GM21529 (cell line): Measurements from ENCODE around the gene SLC12A7.
"Not testable (repeated sequence)": the region's sequence is repeated elsewhere in the genome, so short reads cannot be mapped to it uniquely, and the experiment has no call there.

Experiments used
- ATAC-seq: cut with Tn5 transposase; IDR thresholded peaks from one replicate; pipeline ENCODE4 v1.9.1; 2021; ENCODE audit not compliant: unreplicated experiment

Gene SLC12A7

DNA sequence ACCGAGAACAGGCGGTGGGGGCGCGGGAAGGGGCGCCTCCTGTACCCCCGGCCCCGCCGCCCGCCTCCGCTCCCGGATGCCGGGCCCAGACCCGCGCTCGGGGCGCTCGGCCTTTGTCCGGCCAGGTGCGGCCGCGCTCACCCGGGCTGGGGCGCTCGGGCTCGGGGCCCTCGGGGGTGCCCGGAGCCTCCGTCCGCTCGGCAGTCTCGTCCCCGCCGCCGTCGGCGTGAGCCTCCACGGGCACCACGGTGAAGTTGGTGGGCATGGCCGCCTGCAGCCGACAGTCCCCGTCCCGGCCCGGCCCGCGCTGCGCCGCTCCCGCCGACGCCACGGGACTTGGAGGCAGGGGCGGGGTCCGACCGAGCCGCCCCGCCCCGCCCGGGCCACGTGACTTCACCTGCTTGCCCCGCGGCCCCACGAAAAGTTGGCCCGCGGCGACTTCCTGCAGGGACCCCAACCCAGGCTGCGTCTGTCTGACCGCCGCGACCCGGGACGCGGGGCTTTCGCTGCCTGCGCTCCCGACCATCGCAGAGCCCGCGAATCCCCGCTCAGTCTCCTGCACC, at the start of gene SLC12A7:
Gene SLC12A7, minus strand, starts transcription at position 337 of the 563 bp plus-strand sequence. Its CDS starts 72 bp downstream, at position 265.
- ATAC-seq = peak; percentile 80

DNA sequence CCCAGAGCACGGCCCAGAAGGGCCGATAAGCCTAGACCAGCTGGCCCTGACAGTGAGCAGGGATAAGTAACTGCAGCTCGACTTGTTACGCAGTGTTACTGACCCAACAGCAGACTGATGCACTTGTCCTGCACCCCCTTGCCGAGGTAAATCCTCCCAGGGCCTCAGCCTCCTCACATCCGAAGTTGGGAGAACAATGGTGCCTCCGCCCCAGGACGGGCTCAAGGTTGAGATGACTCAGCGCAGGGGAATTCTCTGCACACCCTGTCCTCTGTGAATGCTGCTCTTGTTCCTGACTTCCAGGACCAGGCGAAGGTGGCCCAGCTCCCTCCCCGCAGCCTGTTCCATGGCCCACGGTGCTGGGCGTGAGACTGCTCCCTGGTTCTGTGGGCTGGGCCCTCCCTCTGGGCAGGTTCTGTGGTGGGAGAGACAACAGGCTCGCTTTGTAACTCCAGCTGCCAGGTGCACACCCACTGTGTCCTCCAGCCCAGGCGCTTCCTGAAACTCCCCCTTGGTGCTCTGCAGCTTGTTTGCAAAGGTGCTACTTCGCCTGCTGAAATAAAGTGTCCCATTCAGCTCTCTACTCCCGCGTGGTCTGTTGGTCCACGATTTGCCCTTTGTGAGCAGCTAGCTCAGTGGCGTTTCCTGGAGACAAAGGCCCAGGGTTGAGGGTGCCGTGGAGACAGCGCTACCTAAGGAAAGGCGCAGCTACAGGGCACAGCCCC, 49.4 kb upstream of the SLC12A7 start:
- ATAC-seq = no peak

DNA sequence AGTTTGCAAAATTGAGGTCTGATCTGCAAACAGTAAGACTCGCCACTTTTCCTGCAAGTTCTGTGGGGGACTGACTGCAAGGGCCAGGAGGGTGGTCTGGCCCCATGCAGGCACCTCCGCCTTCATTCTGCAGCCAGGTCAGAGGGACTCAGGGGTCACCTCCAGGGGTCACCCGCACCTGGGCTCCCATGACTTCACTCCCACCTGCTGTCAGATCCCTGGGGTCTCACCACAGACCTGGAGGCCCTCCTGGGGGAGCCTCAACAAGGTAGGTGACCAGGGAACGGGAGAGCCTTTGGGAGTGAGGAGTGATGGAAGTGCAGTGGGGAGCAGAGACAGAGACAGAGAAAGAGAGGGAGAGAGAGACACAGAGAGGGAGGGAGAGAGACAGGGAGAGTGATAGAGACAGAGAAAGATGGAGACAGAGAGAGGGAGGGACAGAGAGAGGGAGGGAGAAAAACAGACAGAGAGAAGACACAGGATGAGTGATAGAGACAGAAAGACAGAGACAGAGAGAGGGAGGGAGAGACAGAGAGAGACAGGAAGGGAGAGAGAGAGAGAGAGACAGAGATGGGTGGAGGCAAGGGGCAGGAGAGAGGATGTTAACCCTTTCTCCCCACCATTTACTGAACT, 48.0 kb upstream of the SLC12A7 start:
- no peak for ATAC-seq

DNA sequence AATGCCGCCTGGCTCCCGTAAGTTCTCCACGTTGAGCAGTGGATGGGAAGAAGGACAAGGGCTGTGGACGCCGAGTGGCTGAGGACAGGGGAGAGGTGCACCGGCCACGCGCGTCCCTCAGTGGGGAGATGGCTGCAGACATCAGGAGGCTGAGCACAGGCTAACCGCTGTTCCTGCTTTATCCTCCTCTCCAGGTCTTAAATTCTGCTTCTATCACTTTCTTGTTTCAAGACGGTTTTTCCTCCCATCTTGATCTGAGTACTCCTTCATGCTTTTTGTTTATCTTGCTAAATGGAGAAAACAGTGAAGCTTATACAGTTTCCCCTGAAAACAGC, 47.4 kb upstream of the SLC12A7 start:
- ATAC-seq = no peak

DNA sequence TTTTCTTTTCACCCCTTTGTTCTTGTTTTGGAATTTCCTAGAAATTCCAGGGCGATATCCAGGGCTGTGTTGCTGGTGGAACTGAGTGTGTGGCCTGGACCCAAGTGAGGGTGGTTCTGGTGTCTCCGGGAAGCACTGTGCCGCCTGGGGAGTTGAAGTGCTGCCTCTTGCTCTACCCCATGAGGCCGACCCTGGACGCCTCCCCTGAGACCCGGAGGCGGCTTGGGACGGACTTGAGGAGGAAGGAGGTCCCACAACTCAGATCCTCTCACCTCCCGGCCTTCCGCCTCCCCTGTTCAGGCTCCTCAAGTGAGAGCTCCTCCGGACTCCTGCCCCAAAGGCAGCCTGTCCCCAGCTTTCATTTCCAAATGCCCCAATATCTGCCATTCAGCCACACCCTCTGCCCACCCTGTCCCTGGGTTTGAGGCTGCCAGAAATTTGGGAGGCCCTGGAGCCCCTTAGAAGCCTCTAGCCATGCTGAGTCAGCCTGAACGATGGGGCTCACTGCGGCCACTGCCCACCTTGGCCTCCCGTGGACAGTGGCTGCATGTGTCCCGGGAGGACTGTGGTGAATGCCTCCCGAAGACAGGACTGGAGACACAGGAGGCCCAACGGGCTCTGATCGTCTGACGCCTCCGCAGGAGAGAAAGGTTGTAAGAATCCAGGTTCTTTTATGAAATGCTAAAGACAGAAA, 46.9 kb upstream of the SLC12A7 start:
- ATAC-seq = no peak

DNA sequence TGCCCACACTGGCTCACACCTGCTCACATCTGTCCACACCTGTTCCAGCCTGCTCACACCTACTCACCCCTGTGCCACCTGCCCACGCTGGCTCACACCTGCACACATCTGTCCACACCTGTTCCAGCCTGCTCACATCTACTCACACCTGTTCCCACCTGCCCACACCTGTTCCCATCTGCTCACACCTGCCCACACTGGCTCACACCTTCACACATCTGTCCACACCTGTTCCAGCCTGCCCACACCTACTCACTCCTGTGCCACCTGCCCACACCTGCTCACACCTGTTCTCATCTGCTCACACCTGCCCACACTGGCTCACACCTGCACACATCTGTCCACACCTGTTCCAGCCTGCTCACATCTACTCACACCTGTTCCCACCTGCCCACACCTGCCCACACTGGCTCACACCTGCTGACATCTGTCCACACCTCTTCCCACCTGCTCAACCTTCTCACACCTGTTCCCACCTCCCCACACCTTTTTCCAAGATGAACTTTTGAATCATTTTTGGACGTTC, 45.7 kb upstream of the SLC12A7 start:
- ATAC-seq = not testable (repeated sequence)

DNA sequence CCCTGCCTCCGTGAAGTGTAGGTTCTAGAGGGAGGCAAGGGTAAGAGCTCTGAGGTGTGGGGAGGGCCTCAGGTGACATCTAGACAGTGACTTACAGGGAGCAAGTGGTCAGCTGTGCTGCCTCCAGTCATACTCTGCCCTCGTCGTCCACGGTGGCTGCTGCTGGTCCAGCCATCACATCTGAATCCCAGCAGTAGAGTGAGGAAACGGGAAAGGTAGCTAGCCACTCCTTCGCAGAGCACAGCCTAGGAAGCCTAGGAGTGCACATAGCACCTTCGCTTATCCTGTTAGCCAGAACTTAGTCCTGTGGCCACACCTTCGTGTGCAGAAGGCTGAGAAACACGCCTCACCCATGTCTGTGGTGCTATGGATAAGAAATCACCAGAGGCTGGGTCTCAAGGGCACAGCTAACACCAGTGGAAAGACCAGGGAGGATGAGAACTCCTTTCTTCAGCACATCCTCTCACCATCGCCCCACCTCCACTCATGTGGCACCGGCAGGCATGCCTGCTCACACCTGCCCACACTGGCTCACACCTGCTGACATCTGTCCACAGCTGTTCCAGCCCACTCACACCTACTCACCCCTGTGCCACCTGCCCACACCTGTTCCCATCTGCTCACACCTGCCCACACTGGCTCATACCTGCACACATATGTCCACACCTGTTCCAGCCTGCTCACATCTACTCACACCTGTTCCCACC, 45.0 kb upstream of the SLC12A7 start:
- ATAC-seq = no peak

DNA sequence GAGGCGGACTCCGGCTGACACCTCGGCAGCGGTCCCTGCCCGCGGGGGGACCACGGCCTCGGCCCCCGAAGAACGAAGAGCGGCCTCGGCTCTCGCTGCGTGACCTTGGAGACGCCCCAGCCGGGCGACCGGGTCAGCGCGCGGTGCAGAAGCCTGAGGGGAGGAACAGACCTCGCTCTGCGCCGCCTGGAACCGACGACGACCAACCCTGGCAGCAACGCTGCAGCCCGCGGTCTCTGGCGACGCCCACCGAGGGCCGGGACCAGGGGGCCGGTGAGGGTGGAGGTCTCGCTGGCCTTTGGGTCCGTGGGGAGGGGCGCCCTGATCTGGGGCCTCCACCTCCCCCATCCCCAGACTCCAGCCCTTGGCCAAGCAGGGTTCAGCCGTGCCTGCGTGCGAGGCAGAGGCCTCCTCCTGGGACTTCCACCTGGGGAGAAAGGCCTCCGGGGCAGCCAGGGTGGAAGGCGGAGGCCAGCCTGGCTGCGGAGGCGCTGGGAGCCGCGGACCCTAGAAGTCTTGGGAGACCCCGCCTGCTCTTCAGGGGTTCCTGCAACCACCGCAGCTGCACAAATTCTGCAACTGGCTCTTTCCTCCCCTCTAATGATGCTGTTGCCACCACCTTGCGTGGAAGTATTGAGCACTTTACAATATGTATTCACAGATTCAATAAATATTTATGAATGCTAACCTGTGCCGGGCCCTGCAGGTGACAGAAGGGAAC, 44.3 kb upstream of the SLC12A7 start:
- no peak for ATAC-seq

DNA sequence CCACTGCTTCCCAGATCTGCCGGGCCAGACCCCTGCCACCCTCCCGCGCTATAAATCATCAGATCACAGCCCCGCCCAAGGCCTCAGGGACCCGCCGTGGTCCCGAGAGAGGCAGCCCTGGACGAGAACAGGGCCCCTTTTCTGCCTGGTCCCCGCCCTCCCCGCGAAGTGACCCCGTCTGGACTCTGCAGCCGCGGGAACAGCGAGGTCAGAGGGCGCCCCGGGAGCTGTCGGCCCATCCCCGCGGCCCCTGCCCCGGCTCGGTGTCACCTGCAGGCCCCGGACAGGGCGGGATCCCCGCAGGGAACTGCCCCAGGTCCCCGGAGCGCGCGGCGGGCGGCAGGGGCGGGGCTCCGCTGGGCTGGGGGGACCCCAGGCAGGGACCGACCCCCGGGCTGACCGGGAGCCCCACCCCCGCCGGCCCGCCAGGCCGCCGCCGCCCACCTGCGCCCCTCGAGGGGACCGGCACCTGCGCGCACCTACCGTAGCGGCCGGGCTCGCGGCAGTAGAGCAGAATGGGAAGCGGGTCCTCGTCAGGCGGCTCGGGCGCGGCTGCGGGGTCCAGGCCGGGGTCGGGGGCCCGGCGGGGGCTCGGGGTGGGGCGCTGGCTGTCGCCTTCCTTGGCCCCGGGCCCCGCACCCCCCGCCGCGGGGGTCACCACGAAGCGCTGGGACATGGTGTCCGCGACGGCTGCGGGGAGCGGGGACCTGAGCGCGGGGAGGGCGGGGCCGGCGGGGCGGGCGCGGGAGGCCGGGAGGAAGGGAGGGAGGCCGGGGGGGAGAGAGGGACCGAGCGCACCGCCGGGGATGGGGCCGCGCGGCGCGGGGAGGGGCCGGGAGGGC, 43.5 kb upstream of the SLC12A7 start:
- ATAC-seq = no peak

DNA sequence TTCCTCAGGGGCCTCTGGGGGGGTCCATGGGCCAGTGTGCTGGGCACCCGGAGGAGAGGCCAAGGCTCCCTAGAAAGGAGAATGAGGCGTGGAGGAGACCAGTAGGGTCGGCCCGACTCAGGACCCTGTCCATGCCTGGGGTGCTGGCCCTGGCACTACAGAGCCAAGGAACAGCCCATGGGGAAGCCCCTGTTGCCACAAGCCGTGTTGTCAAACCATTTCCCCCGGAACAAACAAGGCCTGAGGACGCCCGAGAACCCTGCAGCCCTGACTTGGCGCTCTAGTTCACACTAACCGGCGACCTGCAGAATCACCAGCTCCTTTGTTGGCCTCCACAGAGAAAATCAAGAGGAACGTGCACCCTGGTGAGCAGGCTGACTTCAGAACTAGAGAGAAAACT, 41.6 kb upstream of the SLC12A7 start:
- no peak for ATAC-seq

DNA sequence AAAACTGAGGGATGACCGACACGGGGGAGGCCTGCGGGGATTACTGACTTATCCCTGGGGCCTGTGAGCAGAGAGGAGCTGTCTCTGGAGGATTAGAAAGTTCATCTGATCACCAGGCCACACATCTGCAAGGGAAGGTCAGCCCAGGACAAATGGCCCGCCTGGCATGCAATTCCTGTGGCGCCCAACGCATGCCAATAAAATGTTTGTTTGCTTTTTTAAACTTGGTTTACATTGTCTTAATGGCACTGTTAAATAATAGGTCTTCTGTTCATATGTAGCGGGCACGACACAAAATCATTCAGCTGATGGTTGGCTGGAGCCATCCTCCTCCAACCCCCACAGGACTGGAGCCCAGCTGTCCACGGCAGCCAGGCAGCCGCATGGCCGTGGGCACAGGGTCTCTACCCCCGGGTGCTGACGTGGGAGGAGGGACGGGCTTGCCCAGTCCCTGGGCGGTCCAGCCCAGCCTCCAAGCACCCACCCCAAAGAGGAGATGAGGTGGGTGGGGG, 41.0 kb upstream of the SLC12A7 start:
- no peak for ATAC-seq

DNA sequence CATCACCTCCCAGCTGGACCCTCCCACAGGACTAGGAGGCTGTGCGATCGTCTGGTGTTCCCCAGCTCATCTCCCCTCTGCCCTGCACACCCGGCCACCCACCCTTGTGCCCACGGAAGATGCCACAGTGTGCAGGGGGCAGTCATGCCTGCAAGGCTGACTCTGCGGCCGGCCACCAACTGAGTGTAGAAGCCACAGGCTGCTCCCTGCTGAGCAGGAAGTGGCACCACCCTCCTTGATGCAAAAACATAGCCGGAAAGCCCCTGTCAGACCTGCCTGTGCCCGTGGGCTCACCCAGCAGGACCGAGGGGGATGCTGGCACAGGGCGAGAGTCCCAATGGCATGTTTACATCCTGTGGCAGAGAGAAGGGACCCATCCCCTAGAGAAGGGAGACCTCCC, 40.3 kb upstream of the SLC12A7 start:
- ATAC-seq = no peak

DNA sequence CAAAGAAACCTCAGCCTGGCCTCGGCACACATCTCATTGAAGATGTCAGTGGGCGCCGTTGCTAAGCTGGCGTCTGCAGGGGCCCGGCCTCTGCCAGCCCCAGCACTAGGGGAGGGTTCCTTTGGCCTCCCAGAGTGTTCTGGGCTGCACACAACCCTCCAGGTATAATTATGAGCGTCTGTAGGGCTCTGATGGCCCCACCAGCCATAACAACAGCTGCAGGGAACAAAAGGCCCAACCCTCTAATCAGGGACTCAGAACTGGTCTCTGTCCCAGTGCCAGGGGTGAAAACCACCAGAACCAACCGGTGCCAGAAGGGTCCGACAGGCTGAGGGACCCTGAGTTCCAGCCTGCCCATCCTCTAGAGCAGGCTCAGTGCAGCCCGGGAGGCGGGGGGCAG, 39.5 kb upstream of the SLC12A7 start:
- ATAC-seq = no peak

DNA sequence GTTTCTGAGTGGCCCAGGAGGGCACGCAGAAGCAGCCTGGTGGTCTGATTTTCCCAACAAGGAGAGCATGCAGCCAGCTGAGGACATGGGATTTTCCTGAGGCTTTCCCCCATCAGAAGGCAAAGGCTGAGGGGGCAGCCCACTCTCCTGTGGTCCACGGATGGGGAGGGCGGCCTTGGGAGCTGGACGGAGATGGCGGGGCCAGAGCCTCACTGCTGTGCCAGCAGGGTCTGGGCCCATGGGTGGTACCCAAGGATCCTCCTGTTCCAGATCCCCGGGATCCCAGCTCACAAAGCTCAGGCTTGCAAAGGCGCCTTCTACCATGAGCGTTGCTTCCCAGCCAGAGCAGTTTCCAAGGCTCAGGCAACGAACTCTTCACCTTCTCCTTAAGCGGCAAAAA, 39.0 kb upstream of the SLC12A7 start:
- no peak for ATAC-seq

DNA sequence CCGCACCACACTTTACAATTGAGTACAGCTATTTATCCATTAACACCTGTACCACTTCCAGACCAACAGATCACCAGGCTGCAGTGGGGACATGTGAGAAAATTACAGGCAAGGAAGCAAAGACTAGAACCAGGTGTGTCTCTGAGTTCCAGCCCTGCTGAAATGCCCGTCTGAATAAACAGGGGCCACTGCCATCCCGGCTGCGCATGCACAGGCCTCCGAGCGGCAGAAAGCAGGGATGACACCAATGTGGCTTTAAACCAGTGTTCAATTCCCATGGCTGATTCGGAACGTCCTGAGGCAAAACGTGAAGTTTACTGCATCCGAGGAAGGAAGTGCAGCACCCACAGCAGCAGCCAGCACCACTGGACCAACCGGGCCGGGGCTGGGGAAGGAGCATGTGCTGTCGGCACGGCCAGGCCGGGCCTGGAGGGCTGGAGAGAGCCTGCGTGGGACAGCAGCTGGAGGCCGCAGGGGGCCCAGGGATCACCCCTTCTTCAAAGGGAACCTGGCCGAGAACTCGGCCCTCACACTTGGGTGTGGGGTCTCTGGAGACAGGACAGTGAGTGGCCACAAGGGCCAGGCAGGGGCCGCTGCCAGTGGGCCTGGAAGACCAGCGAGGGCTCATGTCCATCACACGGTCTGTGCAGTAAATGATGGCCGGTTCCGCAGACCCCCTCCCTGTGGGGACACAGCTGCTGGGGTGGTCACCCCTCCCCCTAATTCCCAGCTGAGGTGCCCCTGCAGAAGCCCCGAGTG, 33.0 kb upstream of the SLC12A7 start:
- ATAC-seq = no peak

DNA sequence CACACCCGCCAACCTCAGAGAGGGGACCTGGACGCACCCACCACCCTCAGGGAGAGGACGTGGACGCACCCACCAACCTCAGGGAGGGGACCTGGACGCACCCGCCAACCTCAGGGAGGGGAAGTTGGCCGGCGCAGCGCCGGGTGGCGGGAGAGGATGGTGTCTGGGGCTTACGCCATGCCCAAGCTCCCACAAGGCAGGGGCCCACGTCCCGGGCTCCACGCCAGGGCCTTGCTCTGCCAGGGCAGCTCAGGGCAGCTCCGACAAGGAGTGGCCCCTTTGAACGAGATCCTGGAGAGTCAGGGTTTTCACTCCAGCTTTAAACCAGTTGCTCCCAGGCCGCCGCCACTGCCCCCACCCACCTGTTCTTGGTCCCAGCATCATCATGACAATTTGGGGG, 32.2 kb upstream of the SLC12A7 start:
- no peak for ATAC-seq

DNA sequence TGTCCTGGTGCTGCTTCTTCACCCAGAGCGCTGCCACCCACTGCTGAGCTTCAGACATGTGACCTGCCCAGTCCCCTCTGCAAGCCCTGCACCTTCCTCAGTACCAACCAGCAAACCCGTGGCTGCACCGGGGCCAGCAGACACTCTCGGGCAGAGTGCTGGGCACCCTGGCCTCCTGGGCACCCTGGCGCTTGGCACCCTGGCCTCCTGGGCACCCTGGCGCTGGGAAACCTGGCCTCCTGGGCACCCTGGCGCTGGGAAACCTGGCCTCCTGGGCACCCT, 31.7 kb upstream of the SLC12A7 start:
- no peak for ATAC-seq

DNA sequence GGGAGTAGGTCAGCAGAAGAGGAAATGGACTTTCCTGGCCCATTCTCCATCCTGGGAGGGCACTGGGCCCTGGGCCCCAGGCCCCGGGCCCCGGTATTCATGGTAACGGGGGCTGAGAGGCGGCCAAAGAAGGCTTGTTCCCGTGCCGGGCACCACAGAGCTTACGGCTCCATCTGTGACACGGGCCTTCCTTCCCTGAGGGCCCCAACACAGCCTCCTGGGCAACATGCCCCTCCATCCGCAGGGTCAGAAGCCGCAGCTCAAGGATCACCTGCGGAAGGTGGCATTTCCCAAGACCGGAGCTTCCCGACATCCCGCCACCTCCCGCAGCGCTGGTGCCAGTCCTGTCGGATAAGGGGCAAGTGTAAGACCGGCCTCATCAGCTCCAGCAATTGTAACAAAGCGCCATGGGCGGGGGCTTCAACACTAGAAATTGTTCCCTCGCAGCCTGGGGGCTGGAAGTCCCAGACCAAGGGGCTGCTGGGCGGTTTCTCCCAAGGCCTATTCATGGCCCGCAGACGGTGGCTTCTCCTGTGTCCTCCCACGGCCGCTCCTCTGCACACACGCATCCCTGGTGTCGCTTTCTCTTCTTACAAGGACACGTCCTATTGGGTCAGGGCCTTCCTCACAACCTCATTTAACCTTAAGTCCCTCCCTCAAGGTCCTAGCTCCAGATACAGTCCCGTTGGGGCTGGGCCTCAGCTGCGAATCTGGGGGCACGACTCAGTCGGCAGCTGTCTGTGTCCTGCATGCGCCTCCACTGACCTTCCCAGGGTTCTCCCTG, 31.2 kb upstream of the SLC12A7 start:
- no peak for ATAC-seq
